AG04449 (cell line): ENCODE results near the gene CNN1.

Source experiments
- CTCF ChIA-PET: fragments of 350-600 bp; formaldehyde crosslinking; extraction: SDS; loops from one replicate; lab custom pipeline; 2021; ENCODE audit warnings: antibody characterized with exemption; lab: Yijun Ruan, JAX
- POLR2A ChIA-PET: fragments of 400-600, 350-600 bp; formaldehyde crosslinking; extraction: SDS; loops from one replicate; lab custom pipeline; 2020; ENCODE audit warnings: antibody characterized with exemption, inconsistent platforms; lab: Yijun Ruan, JAX
- DNase-seq: peaks from one replicate; pipeline ENCODE4 v3.0.0-alpha.2; 2010; ENCODE audit warnings: low read depth, low spot score
- H3K4me3 ChIP-seq: 2 replicates; pipeline ENCODE4 v1.5.1; 2011; ENCODE audit warnings: low read depth, mild to moderate bottlenecking, control low read depth, low read length
- CTCF ChIP-seq: IDR thresholded peaks from one replicate; pipeline ENCODE4 v1.5.1; 2011; ENCODE audit warnings: mild to moderate bottlenecking, moderate library complexity, low read length, control low read depth, inconsistent platforms; ENCODE audit not compliant: insufficient read depth; ENCODE audit errors: missing control alignments

Gene CNN1

GRCh38 chr19:11496391-11497163 is 42.1 kb upstream of the CNN1 start:
- H3K4me3 ChIP-seq = no peak overlapping the region
- peak; percentile 24 for DNase-seq
- peak; percentile 80 for TF ChIP-seq CTCF
- ChIA-PET POLR2A (no interaction called here), CTCF (interaction anchor here (0.6 to 4.7 kb wide), 15 partner anchors 8 to 215 kb away, joined by 3 to 55 read pairs (median 5); partner anchors contain the start of gene ECSIT)

GRCh38 chr19:11499220-11499726 is 39.4 kb upstream of the CNN1 start:
- POLR2A ChIA-PET = no interaction called here
- CTCF ChIA-PET = interaction anchor here (0.8 kb wide), 1 partner anchor 17 kb away, joined by 4 read pairs; no protein-coding TSS in a partner anchor
- TF ChIP-seq CTCF = no peak
- H3K4me3 ChIP-seq = no peak overlapping the region
- no peak for DNase-seq

GRCh38 chr19:11499890-11500420 is 38.7 kb upstream of the CNN1 start:
- CTCF ChIA-PET = interaction anchor here (1.7 kb wide), 1 partner anchor 18 kb away, joined by 5 read pairs; no protein-coding TSS in a partner anchor
- DNase-seq = no peak
- H3K4me3 ChIP-seq = no peak overlapping the region
- POLR2A ChIA-PET = no interaction called here
- no peak for TF ChIP-seq CTCF

DNA sequence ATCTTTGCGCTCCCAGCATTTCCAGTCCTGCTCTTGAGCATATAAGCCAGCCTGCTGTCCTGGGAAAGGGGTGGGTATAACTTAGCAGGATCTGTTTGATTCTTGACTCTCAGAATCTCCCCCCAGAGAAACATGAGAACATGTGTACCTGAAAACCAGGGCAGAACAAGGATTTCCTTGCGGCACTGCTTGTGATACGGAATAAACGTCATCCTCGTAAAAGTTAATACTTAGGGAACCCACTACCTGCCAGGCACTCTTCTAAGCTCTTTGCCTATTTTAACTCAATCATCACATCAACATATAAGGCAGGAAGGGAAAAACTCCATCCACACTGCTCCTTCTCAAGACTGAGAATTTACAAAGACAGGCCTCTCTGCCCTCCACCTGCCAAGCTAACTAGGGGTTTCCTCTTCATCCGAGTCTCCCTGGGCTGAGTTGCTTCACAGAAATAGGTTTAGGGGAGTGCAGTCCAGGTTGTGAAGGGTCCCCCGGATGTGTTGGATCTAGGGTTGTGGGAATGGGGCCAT is 34.1 kb upstream of the CNN1 start:
- no peak for DNase-seq
- ChIA-PET CTCF (interaction anchor here (1.0 to 1.8 kb wide), 4 partner anchors 8 to 121 kb away, joined by 3 to 8 read pairs (median 4); no protein-coding TSS in a partner anchor), POLR2A (no interaction called here)
- no peak for TF ChIP-seq CTCF
- H3K4me3 ChIP-seq = peak overlapping the region; percentile 69

DNA sequence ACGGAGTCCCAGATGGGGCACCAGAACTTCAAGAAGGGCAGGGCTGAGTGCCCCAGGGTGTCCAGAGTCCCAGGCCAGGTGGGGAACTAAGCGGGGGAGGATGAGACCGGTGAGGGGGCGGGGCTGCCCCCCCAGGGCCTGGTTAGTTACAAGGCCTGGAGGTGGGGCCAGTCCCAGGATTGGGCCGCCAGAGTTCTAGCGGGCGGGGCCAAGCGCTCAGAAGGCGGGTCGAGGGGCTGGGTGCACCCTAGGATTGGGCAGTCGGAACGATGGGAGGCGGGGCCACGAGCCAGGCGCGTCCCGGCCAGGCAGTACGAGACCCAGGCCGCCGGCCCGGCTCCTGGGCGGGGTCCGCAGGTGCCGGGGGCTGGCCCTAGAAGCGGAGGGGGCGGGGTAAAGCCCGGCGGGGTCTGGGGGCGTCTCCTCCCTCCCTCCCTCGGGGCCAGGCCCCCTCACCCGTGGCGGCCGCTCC is 33.6 kb upstream of the CNN1 start:
- peak; percentile 60 for DNase-seq
- ChIA-PET POLR2A (no interaction called here), CTCF (interaction anchor here (1.0 to 1.8 kb wide), 3 partner anchors 9 to 122 kb away, joined by 3 to 8 read pairs (median 5); no protein-coding TSS in a partner anchor)
- no peak for TF ChIP-seq CTCF
- peak overlapping the region; percentile 69 for H3K4me3 ChIP-seq
